D341Med (cell line): ENCODE results near the gene PPP1R1B.

ENCODE experiments used
- DNase-seq: peaks from one replicate; pipeline ENCODE4 v3.0.0; 2012; ENCODE audit warnings: low spot score

Gene PPP1R1B

GRCh38 chr17:39667262-39667944 lies 40.7 kb downstream of the PPP1R1B start:
- DNase-seq: no peak

- peak; percentile 94 for DNase-seq
Observed at GRCh38 chr17:39667945-39668924, 41.5 kb downstream of the PPP1R1B start, which contains the start of gene PNMT. PNMT (plus strand) TSS chr17:39668453; CDS start chr17:39668476, 23 bp downstream.

GRCh38 chr17:39669897-39670735 lies 43.4 kb downstream of the PPP1R1B start:
- no peak for DNase-seq

DNA sequence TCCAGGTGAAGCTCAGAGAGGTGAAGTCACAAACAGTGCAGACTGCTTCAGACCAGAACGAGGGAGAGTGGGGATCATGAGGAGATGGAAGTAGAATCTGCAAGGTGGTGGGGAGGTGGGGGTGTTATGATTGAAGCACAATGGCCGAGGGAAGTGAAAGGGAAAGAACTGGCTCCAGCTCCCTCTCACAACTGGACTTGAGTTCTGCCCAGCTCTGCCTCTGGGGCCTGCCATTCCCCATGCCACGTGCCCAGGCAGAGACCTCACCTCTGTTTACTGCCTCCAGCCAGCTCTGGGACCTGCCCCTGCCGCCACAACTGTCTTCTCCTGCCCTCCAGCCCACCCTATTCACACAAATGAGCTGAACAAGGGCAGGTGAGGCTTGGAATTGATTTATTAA lies 44.0 kb downstream of the PPP1R1B start:
- no peak for DNase-seq

- DNase-seq: peak; percentile 83
Observed at GRCh38 chr17:39671651-39672521, 45.1 kb downstream of the PPP1R1B start.

- no peak for DNase-seq
Observed at GRCh38 chr17:39672522-39673334, 46.0 kb downstream of the PPP1R1B start.

DNA sequence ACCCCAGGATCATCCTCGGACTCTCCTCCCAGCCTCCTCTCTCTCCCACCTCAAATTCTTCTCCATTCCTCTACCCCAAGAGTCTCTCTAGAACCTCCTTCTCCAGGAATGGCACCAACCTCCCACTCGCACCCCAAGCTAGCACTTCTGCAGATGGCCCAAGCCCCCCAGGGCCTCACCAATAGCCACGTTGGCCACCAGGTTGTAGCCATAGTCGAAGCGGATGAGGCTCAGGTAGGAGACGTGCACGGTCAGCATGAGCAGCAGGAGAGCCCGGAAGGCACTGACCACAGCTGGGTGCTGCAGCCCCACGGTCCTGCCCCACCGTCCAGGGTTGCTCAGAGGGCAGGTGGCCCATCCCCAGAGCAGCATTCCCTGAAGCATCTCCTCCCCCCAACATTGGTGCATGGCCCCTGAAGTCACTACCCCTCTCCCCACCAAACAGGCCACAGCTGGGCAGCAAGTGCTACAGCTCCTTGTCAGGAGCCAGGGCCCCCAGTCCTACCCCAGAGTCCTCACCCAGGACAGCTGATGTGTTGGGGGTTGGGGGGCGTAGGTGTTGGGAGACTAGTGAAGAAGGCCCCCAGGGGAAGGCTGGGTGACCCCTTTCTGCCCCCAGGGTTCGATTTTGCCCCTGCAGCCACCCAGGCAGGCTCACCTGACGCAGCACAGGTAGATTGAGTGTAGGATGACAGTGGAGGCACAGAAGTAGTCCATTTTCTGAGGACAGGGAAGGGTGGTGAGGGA lies 46.8 kb downstream of the PPP1R1B start:
- DNase-seq: no peak

- no peak for DNase-seq
Observed at GRCh38 chr17:39674179-39674578, 47.4 kb downstream of the PPP1R1B start.

DNA sequence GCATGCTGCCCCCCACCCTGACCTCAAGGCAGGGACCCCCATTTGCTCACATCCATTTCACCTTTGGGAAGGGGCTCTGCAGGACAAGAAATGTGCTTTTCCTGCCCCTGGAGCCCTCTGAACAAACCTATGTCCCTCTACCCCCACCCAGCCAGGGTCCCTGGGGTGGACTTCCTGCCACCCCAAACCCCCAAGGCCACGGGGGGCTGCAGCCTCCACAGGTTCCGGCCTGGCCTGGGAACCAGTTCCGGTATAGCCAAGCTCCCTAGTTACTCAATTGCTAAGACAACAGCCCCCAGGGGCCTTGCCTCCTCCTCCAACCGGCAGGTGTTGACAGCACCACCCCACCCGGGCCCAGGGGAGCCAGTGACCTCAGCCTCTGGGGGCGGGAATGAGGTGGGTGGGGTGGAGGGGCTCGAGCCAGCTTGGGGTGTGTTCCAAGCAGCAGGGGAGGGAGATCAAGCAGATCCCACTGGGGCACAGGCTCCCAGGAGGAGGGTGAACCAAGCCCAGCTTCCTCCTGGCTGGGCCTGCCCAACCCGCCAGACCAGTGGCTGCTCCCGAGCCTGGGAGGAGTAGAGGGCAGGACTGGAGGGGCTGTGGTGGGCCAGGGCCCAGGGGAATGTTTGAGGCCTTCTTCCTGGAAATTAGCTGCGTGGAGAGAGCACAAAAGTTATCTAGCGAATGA lies 48.1 kb downstream of the PPP1R1B start:
- peak; percentile 95 for DNase-seq

DNA sequence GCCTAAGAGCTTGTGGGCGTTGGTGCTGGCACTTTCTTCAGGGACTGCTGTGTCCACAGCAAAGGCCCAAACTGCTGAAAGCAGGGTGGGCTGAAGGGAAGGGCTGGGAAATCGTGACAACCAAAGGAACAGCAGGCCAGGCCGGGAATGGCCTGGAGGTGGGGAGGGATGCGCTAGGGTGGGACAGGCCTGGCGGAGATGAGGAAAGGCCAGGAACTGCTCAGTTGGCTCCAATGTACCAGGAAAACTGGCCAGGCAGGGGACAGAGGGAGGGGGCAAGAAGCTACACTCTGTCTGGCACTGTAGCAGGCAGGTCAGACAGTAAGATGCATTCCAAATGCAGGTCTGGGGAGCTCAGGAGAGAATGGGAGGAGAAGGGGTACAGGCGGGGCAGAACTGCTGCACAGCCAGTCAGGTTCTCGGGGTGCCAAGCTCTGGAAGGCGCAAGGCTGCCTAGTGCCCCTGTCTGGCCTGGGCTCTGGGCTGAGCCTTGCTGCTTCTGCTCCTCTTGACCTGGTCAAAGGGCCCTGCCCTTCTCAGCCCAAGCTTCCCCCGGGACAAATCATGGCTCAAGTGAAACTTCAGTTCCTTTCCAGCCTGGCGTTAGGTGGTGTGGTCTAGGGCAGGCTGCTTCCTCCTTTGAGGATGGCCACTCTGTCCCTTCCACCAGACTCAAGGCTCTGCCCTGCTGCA lies 48.8 kb downstream of the PPP1R1B start:
- DNase-seq: no peak

DNA sequence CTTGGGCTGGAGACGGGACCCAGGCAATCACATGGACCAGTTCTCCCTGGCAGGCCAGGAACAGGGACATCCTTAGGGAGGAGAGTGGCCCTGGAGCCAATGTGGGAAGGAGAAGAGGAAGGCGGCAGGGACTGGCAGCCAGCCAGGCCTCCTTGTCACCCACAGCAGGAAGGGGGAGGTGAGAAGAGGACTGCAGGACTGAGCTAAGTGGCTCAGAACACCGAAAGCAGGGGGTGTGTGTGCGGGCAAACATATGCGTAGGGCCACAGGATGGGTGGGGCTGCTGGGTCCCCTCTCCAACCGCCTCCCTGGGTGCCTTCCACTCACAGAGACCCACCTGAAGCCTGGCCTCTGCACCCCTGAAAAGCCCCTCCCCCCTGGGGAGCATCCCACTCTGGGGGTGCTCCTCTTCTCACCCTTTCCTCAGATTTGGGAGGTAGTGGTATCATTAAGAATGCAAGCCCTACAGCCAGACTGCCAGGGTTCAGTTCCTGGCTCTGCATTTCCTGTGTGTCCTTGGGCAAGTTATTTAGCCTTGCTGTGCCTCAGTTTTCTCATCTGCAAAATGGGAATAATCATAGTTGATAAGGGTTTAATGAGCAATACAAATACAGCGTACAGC lies 49.6 kb downstream of the PPP1R1B start:
- peak; percentile 74 for DNase-seq

GRCh38 chr17:39677072-39677471 lies 50.3 kb downstream of the PPP1R1B start:
- DNase-seq: no peak

GRCh38 chr17:39677542-39678339 lies 51.0 kb downstream of the PPP1R1B start:
- DNase-seq: no peak

- no peak for DNase-seq
Observed at GRCh38 chr17:39678340-39679116, 51.8 kb downstream of the PPP1R1B start.

GRCh38 chr17:39679521-39680192 lies 52.9 kb downstream of the PPP1R1B start:
- DNase-seq: no peak
